Epithelial cell of esophagus (primary cell): ENCODE results near the gene MRPL58.
"Not testable (repeated sequence)": the region's sequence is repeated elsewhere in the genome, so short reads cannot be mapped to it uniquely, and the experiment has no call there.

ENCODE experiments used
- DNase-seq: peaks from one replicate; pipeline ENCODE4 v3.0.0; 2010; ENCODE audit warnings: low read depth
- H3K4me3 ChIP-seq: 2 replicates; pipeline ENCODE4 v1.5.1; 2011; ENCODE audit warnings: mild to moderate bottlenecking, low read length, control low read depth
- CTCF ChIP-seq: IDR thresholded peaks from 2 replicates; pipeline ENCODE4 v1.5.1; 2011; ENCODE audit warnings: low read depth, mild to moderate bottlenecking, low read length, control low read depth, inconsistent platforms; ENCODE audit not compliant: insufficient read depth; ENCODE audit errors: missing control alignments

MRPL58 gene

GRCh38 chr17:75019146-75019545 lies 6.7 kb downstream of the MRPL58 start:
- H3K4me3 ChIP-seq: no peak overlapping the region
- TF ChIP-seq CTCF: no peak
- no peak for DNase-seq

- no peak for TF ChIP-seq CTCF
- no peak overlapping the region for H3K4me3 ChIP-seq
- DNase-seq: no peak
Observed at GRCh38 chr17:75019710-75020109, 7.2 kb downstream of the MRPL58 start.

GRCh38 chr17:75020331-75021110 lies 8.1 kb downstream of the MRPL58 start:
- TF ChIP-seq CTCF: no peak
- DNase-seq: no peak
- no peak overlapping the region for H3K4me3 ChIP-seq

- TF ChIP-seq CTCF: no peak
- no peak for DNase-seq
- H3K4me3 ChIP-seq: no peak overlapping the region
Observed at GRCh38 chr17:75024686-75025397, 12.4 kb downstream of the MRPL58 start.

- H3K4me3 ChIP-seq, DNase-seq: not testable (repeated sequence)
Observed at GRCh38 chr17:75025398-75025734, 12.9 kb downstream of the MRPL58 start.

- peak; percentile 68 for DNase-seq
- H3K4me3 ChIP-seq: not testable (repeated sequence)
Observed at GRCh38 chr17:75026650-75027049, 14.2 kb downstream of the MRPL58 start.

GRCh38 chr17:75030161-75030560 lies 17.7 kb downstream of the MRPL58 start:
- TF ChIP-seq CTCF: no peak
- no peak overlapping the region for H3K4me3 ChIP-seq
- DNase-seq: no peak
